Measurements from ENCODE around the gene POLR3B. TPM values are rescaled to one million over a fixed set of nuclear protein-coding genes. Genes with fewer than 3 reads are reported as not detected.

Gene POLR3B
- total and polyA plus RNA-seq, 9 donors: 8.9 to 13.3 (median 11.8) TPM

- no peaks in the 10 kb centered on the region for H3K36me3 ChIP-seq (ENCODE audit: control insufficient read depth, insufficient read depth, low read length)
- DNase-seq: peak; percentile 61
- H3K4me1 ChIP-seq (ENCODE audit: control insufficient read depth, insufficient read depth, low read length): peaks cover 2% of the 10 kb centered on the region
- H3K27me3 ChIP-seq (ENCODE audit: control insufficient read depth, insufficient read depth, low read length): no peaks in the 10 kb centered on the region
- H3K9me3 ChIP-seq (replicated peaks; ENCODE audit: control insufficient read depth, low read depth, low read length): no peaks in the 10 kb centered on the region
- H3K4me3 ChIP-seq (ENCODE audit: low read length): no peak overlapping the region
- 18% methylated on average over 4 of the region's 9 CpGs for WGBS (ENCODE audit: insufficient coverage)
- no peak overlapping the region for H3K27ac ChIP-seq (ENCODE audit: low read length)
Measured at GRCh38 chr12:106519607-106520021, 162.1 kb downstream of the POLR3B start.

- H3K4me1 ChIP-seq (ENCODE audit: control insufficient read depth, insufficient read depth, low read length): peaks cover 2% of the 10 kb centered on the region
- H3K4me3 ChIP-seq (ENCODE audit: low read length): no peak overlapping the region
- H3K27me3 ChIP-seq (ENCODE audit: control insufficient read depth, insufficient read depth, low read length): no peaks in the 10 kb centered on the region
- no peaks in the 10 kb centered on the region for H3K9me3 ChIP-seq (replicated peaks; ENCODE audit: control insufficient read depth, low read depth, low read length)
- H3K27ac ChIP-seq (ENCODE audit: low read length): no peak overlapping the region
- WGBS (ENCODE audit: insufficient coverage): no CpG with 5 or more reads among the region's 4 CpGs
- no peaks in the 10 kb centered on the region for H3K36me3 ChIP-seq (ENCODE audit: control insufficient read depth, insufficient read depth, low read length)
- no peak for DNase-seq
Measured at GRCh38 chr12:106521901-106522300, 164.4 kb downstream of the POLR3B start.

GRCh38 chr12:106522708-106523107, 165.2 kb downstream of the POLR3B start:
- no peak overlapping the region for H3K27ac ChIP-seq (ENCODE audit: low read length)
- H3K4me3 ChIP-seq (ENCODE audit: low read length): no peak overlapping the region
- no peak for DNase-seq
- WGBS (ENCODE audit: insufficient coverage): 67% methylated on average over 1 of the region's 3 CpGs
- no peaks in the 10 kb centered on the region for H3K36me3 ChIP-seq (ENCODE audit: control insufficient read depth, insufficient read depth, low read length)
- H3K4me1 ChIP-seq (ENCODE audit: control insufficient read depth, insufficient read depth, low read length): peaks cover 2% of the 10 kb centered on the region
- no peaks in the 10 kb centered on the region for H3K27me3 ChIP-seq (ENCODE audit: control insufficient read depth, insufficient read depth, low read length)
- H3K9me3 ChIP-seq (replicated peaks; ENCODE audit: control insufficient read depth, low read depth, low read length): no peaks in the 10 kb centered on the region

- Histone ChIP-seq H3K36me3 (ENCODE audit: control insufficient read depth, insufficient read depth, low read length) (no peaks in the 10 kb centered on the region), H3K9me3 (replicated peaks; ENCODE audit: control insufficient read depth, low read depth, low read length) (no peaks in the 10 kb centered on the region), H3K27me3 (ENCODE audit: control insufficient read depth, insufficient read depth, low read length) (no peaks in the 10 kb centered on the region), H3K4me1 (ENCODE audit: control insufficient read depth, insufficient read depth, low read length) (no peaks in the 10 kb centered on the region), H3K4me3 (ENCODE audit: low read length) (no peak overlapping the region), H3K27ac (ENCODE audit: low read length) (no peak overlapping the region)
- no CpG with 5 or more reads among the region's 2 CpGs for WGBS (ENCODE audit: insufficient coverage)
- DNase-seq: no peak
Measured at GRCh38 chr12:106527356-106527755, 169.8 kb downstream of the POLR3B start.

GRCh38 chr12:106541201-106541600, 183.7 kb downstream of the POLR3B start:
- no peak overlapping the region for H3K4me3 ChIP-seq (ENCODE audit: low read length)
- no peaks in the 10 kb centered on the region for H3K9me3 ChIP-seq (replicated peaks; ENCODE audit: control insufficient read depth, low read depth, low read length)
- no peak overlapping the region for H3K27ac ChIP-seq (ENCODE audit: low read length)
- no peaks in the 10 kb centered on the region for H3K36me3 ChIP-seq (ENCODE audit: control insufficient read depth, insufficient read depth, low read length)
- no peaks in the 10 kb centered on the region for H3K27me3 ChIP-seq (ENCODE audit: control insufficient read depth, insufficient read depth, low read length)
- no peaks in the 10 kb centered on the region for H3K4me1 ChIP-seq (ENCODE audit: control insufficient read depth, insufficient read depth, low read length)
- no peak for DNase-seq

GRCh38 chr12:106551410-106551809, 193.9 kb downstream of the POLR3B start:
- Histone ChIP-seq H3K36me3 (ENCODE audit: control insufficient read depth, insufficient read depth, low read length) (no peaks in the 10 kb centered on the region), H3K9me3 (replicated peaks; ENCODE audit: control insufficient read depth, low read depth, low read length) (peaks cover 3% of the 10 kb centered on the region), H3K27me3 (ENCODE audit: control insufficient read depth, insufficient read depth, low read length) (no peaks in the 10 kb centered on the region), H3K4me1 (ENCODE audit: control insufficient read depth, insufficient read depth, low read length) (no peaks in the 10 kb centered on the region), H3K27ac (ENCODE audit: low read length) (no peak overlapping the region), H3K4me3 (ENCODE audit: low read length) (no peak overlapping the region)
- 85% methylated on average over 9 of the region's 9 CpGs for WGBS (ENCODE audit: insufficient coverage)
- DNase-seq: no peak

- no CpG with 5 or more reads among the region's 1 CpG for WGBS (ENCODE audit: insufficient coverage)
- no peak for DNase-seq
- H3K4me1 ChIP-seq (ENCODE audit: control insufficient read depth, insufficient read depth, low read length): no peaks in the 10 kb centered on the region
- no peaks in the 10 kb centered on the region for H3K36me3 ChIP-seq (ENCODE audit: control insufficient read depth, insufficient read depth, low read length)
- no peak overlapping the region for H3K27ac ChIP-seq (ENCODE audit: low read length)
- no peak overlapping the region for H3K4me3 ChIP-seq (ENCODE audit: low read length)
- peaks cover 3% of the 10 kb centered on the region for H3K9me3 ChIP-seq (replicated peaks; ENCODE audit: control insufficient read depth, low read depth, low read length)
- H3K27me3 ChIP-seq (ENCODE audit: control insufficient read depth, insufficient read depth, low read length): no peaks in the 10 kb centered on the region
Measured at GRCh38 chr12:106552228-106552627, 194.7 kb downstream of the POLR3B start.

Other genes with a start within 250 kb of the POLR3B start
- gene NUAK1, start 218.8 kb upstream of the POLR3B start, total RNA-seq: 8.0 TPM
- 10 to 100 TPM in 3 of 8 donors, 1 to 10 TPM in 5; 5.8 to 14.0 (median 9.2) TPM for gene NUAK1, start 218.8 kb upstream of the POLR3B start, polyA plus RNA-seq (ENCODE audit: insufficient read depth in 1 of 8, insufficient read length in 8 of 8, low replicate concordance in 1 of 8)
- gene CKAP4, start 109.7 kb upstream of the POLR3B start, total RNA-seq: 44.6 TPM
- 100 to 1,000 TPM in 4 of 8 donors, 10 to 100 TPM in 4; 76.1 to 141 (median 94.7) TPM for gene CKAP4, start 109.7 kb upstream of the POLR3B start, polyA plus RNA-seq (ENCODE audit: insufficient read depth in 1 of 8, insufficient read length in 8 of 8, low replicate concordance in 1 of 8)
- gene TCP11L2, start 55.0 kb upstream of the POLR3B start, total RNA-seq: 17.1 TPM
- 10 to 100 TPM in 2 of 8 donors, 1 to 10 TPM in 6; 6.7 to 10.7 (median 8.3) TPM for gene TCP11L2, start 55.0 kb upstream of the POLR3B start, polyA plus RNA-seq (ENCODE audit: insufficient read depth in 1 of 8, insufficient read length in 8 of 8, low replicate concordance in 1 of 8)
- 0.09 TPM for gene RFX4, start 225.3 kb downstream of the POLR3B start, total RNA-seq
- under 1 TPM; 0.04 to 0.24 (median 0.11) TPM for gene RFX4, start 225.3 kb downstream of the POLR3B start, polyA plus RNA-seq (ENCODE audit: insufficient read depth in 1 of 8, insufficient read length in 8 of 8, low replicate concordance in 1 of 8)

All from muscle of leg (tissue), 11 donors.